Lower lobe of right lung (tissue), 2 donors: Measurements from ENCODE around the gene COL5A1. TPM values are rescaled to one million over a fixed set of nuclear protein-coding genes. Genes with fewer than 3 reads are reported as not detected.

Experiments used
- ATAC-seq, 2 donors: fragments of 200-7000 bp; cut with Tn5 transposase; one replicate each; pipeline ENCODE4 v1.9.1; 2020 to 2022; ENCODE audit warnings: mild to moderate bottlenecking in 2 of 2, moderate library complexity in 2 of 2
- DNase-seq: peaks from one replicate; pipeline ENCODE4 v3.0.0-alpha.2; 2020
- H3K27ac ChIP-seq: fragments of 200-600 bp; one replicate; pipeline ENCODE4 v1.8.0; 2022
- H3K27me3 ChIP-seq: fragments of 200-600 bp; one replicate; pipeline ENCODE4 v1.8.0; 2022; ENCODE audit warnings: low read depth
- H3K36me3 ChIP-seq: fragments of 200-600 bp; one replicate; pipeline ENCODE4 v1.8.0; 2022; ENCODE audit warnings: mild to moderate bottlenecking
- H3K4me1 ChIP-seq: fragments of 200-600 bp; one replicate; pipeline ENCODE4 v1.8.0; 2022
- H3K4me3 ChIP-seq: fragments of 200-600 bp; one replicate; pipeline ENCODE4 v1.8.0; 2022; ENCODE audit warnings: mild to moderate bottlenecking
- H3K9me3 ChIP-seq: fragments of 200-600 bp; one replicate; pipeline ENCODE4 v1.8.0; 2022
- CTCF ChIP-seq: fragments of 200-600 bp; IDR thresholded peaks from one replicate; pipeline ENCODE4 v1.8.0; 2022; ENCODE audit warnings: antibody characterized with exemption, mild to moderate bottlenecking
- intact Hi-C: fragments of 100-400 bp; cut with DNase I; formaldehyde crosslinking; loops from one replicate; pipeline ENCODE4 v1.11.0; 2022
- total RNA-seq: library from RNA; stranded (reverse); fragmentation: NEBNext Ultra II Directional; extraction: Animal tissue kit (Norgen Biotek cat#: 25700); gene quantifications from one replicate; pipeline ENCODE4 v1.2.1, GENCODE V29; 2021
- donor health status: DM: no; HTN: yes; CAD: no; lungs with severe emphysema.

COL5A1 gene
- total RNA-seq, 1 donor from 2014 or later: 29.0 TPM

GRCh38 chr9:134716067-134716466 lies 74.5 kb downstream of the COL5A1 start:
- no peak overlapping the region for H3K27ac ChIP-seq
- TF ChIP-seq CTCF: no peak
- H3K27me3 ChIP-seq: no peaks in the 10 kb centered on the region
- intact Hi-C loops: no loop called here
- no peaks in the 10 kb centered on the region for H3K36me3 ChIP-seq
- DNase-seq (no peak), ATAC-seq (no peak)
- no peaks in the 10 kb centered on the region for H3K9me3 ChIP-seq
- H3K4me3 ChIP-seq: no peak overlapping the region
- H3K4me1 ChIP-seq: no peaks in the 10 kb centered on the region

GRCh38 chr9:134717056-134717455 lies 75.5 kb downstream of the COL5A1 start:
- DNase-seq (no peak), ATAC-seq (no peak)
- Histone ChIP-seq H3K36me3 (no peaks in the 10 kb centered on the region), H3K27me3 (no peaks in the 10 kb centered on the region), H3K27ac (no peak overlapping the region), H3K4me3 (no peak overlapping the region), H3K9me3 (no peaks in the 10 kb centered on the region), H3K4me1 (no peaks in the 10 kb centered on the region)
- intact Hi-C loops: no loop called here
- TF ChIP-seq CTCF: no peak

- Histone ChIP-seq H3K9me3 (no peaks in the 10 kb centered on the region), H3K27ac (no peak overlapping the region), H3K27me3 (no peaks in the 10 kb centered on the region), H3K36me3 (no peaks in the 10 kb centered on the region), H3K4me3 (no peak overlapping the region), H3K4me1 (no peaks in the 10 kb centered on the region)
- intact Hi-C loops: no loop called here
- DNase-seq: no peak
- no peak for TF ChIP-seq CTCF
- no peak for ATAC-seq
Observed at GRCh38 chr9:134717924-134718645, 76.5 kb downstream of the COL5A1 start.

- no peak for ATAC-seq
- H3K27me3 ChIP-seq: no peaks in the 10 kb centered on the region
- intact Hi-C loops: no loop called here
- no peak for TF ChIP-seq CTCF
- H3K4me1 ChIP-seq: no peaks in the 10 kb centered on the region
- H3K36me3 ChIP-seq: no peaks in the 10 kb centered on the region
- H3K27ac ChIP-seq: no peak overlapping the region
- H3K4me3 ChIP-seq: no peak overlapping the region
- no peak for DNase-seq
- no peaks in the 10 kb centered on the region for H3K9me3 ChIP-seq
Observed at GRCh38 chr9:134719331-134719730, 77.7 kb downstream of the COL5A1 start.

- H3K27ac ChIP-seq: no peak overlapping the region
- no peaks in the 10 kb centered on the region for H3K4me1 ChIP-seq
- H3K9me3 ChIP-seq: no peaks in the 10 kb centered on the region
- H3K4me3 ChIP-seq: no peak overlapping the region
- ATAC-seq (no peak), DNase-seq (no peak)
- intact Hi-C loops: no loop called here
- no peaks in the 10 kb centered on the region for H3K36me3 ChIP-seq
- H3K27me3 ChIP-seq: no peaks in the 10 kb centered on the region
- TF ChIP-seq CTCF: no peak
Observed at GRCh38 chr9:134720136-134720753, 78.6 kb downstream of the COL5A1 start.
